COLO829 (cell line): ENCODE results near the gene C19orf47.
A peak's percentile ranks its signal among the peaks of the same experiment; 100 is the strongest.
"Not testable (repeated sequence)": the region's sequence is repeated elsewhere in the genome, so short reads cannot be mapped to it uniquely, and the experiment has no call there.

ENCODE experiments used
- DNase-seq: peaks from one replicate; pipeline ENCODE4 v3.0.0; 2012; ENCODE audit warnings: low spot score

The C19orf47 gene

GRCh38 chr19:40376286-40376862 is 28.2 kb upstream of the C19orf47 start:
- no peak for DNase-seq

DNA sequence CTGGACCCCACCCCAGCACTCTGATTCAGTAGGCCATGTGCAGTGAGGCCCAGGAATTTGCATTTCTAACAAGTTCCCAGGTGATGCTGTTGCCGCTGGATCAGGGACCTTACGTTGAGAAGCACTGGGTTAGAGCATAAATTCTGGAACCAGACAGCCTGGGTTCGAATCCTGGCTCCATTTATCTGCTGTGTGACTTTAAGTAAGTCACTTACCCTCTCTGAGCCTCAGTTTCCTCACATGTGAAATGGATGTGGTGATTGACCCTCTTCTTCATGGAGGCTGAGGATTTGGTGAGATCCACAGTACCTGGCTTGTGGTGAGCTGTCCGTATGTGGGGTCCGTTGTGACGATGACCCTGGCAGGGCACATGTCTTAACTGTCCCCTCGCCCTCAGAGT is 25.9 kb upstream of the C19orf47 start:
- no peak for DNase-seq

- DNase-seq, result no peak
Measured at GRCh38 chr19:40371802-40372122, 23.6 kb upstream of the C19orf47 start.

GRCh38 chr19:40370997-40371801 is 23.0 kb upstream of the C19orf47 start:
- no peak for DNase-seq

- DNase-seq, result not testable (repeated sequence)
Measured at GRCh38 chr19:40370253-40370652, 22.1 kb upstream of the C19orf47 start.

GRCh38 chr19:40369797-40370196 is 21.6 kb upstream of the C19orf47 start:
- no peak for DNase-seq

DNA sequence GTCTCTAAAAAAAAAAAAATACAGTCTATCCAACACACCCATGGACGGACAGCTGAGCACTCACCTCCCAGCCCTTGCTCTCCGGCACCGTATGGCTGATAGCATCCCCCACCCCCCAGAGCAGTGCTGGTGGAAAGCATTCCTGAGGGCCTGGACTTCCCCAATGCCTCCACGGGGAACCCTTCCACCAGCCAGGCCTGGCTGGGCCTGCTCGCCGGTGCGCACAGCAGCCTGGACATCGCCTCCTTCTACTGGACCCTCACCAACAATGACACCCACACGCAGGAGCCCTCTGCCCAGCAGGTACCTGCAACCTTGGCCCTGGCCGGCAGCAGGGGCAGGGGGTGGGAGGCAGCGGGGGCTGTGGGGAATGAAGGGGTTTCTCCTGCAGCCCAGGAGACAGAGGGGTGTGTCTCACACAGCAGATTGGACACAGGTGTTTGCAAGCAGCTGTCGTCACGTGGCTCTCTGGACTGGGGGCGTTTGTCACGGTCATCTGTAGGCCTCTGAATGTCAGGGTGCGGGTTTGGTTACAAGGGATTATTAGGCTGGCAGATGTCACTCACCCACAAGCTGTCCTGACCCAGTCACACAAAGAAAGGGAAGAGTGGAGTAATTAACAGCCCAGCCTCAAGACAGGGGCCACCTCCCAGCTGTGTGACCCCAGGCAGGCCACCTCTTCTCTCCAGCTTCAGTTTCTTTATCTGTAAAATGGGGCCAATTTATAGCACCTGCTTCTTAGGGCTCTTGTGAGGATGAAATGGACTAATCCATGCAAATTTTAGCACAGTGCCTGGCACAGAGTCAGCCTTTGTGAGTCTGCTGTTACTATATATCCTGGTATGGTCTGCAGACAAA is 19.6 kb upstream of the C19orf47 start:
- no peak for DNase-seq

- DNase-seq, result no peak
Measured at GRCh38 chr19:40366697-40367561, 18.7 kb upstream of the C19orf47 start.

DNA sequence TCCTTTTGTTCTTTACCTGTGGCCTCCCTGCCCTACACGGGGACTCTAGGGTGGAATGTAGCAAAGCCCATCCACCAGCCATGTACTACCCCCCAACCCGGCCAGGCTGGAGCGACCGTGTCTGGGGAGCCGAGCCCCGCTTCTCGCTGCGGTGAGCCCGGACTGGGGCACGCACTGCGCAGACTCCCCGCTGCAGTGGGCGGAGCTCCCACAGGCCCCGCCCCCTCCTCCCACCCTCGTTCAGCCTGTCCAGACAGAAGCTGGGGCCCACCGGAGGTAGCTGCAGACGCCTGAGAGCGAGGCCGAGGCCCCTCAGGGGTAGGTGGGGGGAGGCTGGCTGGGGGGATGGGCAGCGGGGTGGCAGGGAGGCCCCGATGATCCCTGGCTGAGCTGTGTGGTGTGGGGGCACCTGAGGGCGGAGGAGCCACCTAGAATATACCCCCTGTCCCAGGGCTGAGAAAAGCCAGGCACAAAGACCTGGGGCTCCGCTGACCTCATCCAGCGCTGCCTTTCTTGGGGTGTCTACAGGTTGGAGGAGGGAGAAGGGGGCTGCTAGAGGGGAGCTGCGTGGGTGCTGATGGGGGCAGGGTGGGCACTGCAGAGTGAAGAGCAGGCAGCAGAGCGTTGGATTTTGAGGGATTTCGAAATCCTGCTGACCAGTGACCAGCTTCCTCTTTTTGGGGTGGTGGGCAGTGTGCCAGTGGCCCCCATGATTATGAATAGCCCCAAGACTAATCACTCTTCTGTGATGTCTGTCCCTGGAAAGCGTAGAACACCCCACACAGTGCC is 17.6 kb upstream of the C19orf47 start:
- peak; percentile 97 for DNase-seq

DNA sequence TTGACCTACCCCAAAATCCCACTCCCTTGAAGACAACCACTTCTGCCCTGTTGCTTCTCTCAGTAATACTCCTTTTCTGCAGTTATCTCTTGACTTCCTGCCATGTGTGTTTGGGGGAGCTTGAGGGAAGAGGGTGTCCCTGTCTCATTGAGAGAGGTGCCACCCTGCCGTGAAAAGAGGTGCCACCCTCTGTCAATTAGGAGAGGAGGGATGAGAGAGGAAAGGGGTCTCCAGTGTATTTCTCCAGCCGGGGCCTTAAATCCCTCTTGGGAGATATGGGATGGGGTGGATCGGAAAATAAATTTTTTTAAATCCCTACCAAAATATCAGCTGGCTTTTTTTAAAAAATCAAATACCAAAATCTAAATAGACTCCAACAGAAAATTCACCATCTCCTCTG is 16.8 kb upstream of the C19orf47 start:
- no peak for DNase-seq

DNA sequence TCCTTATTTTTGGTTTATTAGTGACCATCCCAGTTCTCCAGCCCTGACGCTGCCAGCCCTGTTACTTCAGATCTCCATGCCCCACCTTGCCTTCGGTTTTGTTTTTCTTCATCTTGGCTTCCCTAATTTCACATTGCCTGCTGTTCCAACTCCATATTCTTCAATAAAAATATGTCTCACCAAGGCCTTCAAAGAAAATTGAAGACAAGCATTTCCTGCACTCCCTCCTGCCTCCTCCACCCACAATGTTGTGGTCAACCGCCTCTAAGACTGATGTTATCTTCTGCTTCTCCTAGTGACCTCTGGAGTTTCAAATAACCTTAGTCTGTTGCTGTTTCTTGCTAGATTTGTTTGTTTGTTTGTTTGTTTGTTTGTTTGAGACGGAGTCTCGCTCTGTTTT is 14.9 kb upstream of the C19orf47 start:
- DNase-seq, result no peak

GRCh38 chr19:40362160-40362559 is 14.0 kb upstream of the C19orf47 start:
- no peak for DNase-seq

DNA sequence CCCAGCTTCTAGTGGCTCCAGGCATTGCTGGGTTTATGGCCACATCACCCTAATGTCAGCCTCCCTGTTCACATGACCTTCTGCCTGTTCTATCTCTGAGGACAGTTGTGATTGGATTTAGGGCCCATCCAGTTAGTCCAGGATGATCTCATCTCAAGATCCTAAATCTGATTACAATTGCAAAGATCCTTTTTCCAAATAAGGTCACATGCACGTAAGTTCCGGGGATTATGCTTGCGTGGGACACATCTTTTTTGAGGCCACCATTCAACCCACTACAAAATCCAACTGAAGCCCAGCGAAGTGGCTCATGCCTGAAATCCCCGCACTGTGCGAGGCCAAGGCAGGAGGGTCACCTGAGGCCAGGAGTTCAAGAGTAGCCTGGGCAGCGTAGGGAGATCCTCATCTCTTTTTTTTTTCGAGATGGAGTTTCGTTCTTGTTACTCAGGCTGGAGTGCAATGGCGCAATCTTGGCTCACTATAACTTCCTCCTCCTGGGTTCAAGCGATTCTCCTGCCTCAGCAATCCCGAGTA is 12.6 kb upstream of the C19orf47 start:
- no peak for DNase-seq

- no peak for DNase-seq
Measured at GRCh38 chr19:40360020-40360707, 12.0 kb upstream of the C19orf47 start.

DNA sequence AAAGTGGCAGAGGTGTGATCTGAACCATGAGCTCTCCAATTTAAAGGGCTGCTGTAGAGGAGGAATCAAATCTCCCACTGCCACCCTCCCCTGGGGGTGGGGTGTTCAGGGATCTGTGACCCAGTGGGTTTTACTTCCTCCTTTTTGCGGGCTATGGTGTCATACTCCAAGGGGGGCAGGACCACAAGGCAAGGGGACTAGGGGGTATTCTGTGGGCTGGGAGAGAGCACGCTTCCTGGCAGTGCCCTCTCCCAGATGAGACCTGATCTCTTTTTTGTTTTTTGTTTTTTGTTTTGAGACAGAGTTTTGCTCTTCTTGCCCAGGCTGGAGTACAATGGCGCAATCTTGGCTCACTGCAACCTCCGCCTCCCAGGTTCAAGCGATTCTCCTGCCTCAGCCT is 10.6 kb upstream of the C19orf47 start:
- no peak for DNase-seq

DNA sequence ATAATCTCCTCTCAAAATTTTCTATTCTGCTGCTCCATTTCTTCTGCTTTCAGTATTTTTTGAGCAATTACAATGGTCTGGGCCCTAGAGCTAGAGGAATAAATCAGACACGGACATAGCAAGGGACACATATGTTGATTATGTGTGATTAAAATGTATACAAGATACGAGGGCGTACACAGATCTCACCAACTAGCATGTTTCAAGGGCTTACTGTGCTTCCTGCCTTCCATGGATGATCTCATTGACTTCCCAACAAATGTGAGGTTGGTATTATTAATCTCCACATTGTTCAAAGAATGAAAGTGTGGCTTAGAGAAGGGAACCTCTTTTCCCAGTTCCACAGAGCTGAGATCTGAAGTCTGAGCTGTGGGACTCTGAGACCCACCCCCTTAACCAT is 9.4 kb upstream of the C19orf47 start:
- no peak for DNase-seq

- no peak for DNase-seq
Measured at GRCh38 chr19:40356681-40357595, 8.7 kb upstream of the C19orf47 start.

DNA sequence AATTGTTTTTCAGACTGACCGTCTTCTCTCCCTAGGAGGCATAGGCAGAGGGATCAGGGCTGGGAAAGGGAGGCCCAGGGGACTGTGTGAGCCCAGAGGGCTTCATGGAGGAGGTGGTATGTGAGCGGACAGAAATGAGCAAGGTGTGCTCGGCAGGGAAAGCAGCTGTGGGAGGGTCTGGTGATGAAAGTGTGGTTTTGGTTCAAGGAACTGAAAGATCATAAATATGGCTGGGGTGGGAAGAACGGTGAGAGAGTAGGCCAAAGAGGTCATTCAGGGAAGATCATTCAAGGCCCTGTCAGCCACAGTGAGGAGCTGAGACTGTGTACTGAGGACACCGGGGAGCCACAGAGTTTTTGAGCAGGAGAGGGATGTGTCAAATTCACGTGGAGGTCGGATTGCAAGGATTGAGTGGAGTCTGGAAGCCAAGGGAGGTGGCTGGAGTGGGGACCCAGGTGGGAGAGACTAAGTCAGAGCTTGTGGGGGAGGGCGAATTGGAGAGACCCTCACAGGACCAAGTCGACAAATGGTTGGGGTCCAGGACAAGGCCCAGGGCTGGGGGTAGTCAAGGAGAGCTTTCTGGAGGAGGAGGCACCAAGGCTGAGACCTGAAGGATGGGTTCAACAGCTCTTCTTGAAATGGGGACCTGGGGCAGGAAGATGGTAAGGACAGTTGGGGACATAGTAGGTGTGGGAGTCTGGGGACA is 7.9 kb upstream of the C19orf47 start:
- no peak for DNase-seq
